ENCODE measurements around the gene LAMTOR2.

LAMTOR2 gene

DNA sequence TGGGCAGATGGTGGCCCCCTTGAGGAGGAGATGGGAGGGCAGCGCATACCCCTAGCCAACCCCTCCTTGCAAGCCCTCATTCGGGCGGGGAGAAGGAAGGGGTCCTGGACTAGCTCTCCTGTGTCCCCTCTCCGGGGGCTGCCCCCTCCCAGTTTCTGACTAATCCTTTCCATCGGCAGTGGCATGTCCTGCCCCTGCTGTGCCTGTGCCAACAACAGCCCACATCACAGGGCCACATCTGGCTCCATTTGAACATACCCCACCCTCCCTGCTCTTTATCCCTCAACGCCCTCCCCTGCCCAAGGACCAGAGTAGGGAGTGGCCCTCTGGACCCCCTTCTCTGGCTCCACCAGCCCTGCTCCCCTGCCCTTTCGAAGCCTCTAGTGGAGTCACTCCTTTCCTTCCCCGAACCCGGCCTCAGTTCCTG, 49.0 kb downstream of the LAMTOR2 start:
- TF ChIP-seq, protein P1, sequence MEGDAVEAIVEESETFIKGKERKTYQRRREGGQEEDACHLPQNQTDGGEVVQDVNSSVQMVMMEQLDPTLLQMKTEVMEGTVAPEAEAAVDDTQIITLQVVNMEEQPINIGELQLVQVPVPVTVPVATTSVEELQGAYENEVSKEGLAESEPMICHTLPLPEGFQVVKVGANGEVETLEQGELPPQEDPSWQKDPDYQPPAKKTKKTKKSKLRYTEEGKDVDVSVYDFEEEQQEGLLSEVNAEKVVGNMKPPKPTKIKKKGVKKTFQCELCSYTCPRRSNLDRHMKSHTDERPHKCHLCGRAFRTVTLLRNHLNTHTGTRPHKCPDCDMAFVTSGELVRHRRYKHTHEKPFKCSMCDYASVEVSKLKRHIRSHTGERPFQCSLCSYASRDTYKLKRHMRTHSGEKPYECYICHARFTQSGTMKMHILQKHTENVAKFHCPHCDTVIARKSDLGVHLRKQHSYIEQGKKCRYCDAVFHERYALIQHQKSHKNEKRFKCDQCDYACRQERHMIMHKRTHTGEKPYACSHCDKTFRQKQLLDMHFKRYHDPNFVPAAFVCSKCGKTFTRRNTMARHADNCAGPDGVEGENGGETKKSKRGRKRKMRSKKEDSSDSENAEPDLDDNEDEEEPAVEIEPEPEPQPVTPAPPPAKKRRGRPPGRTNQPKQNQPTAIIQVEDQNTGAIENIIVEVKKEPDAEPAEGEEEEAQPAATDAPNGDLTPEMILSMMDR (IDR thresholded peaks at IDR 0.05; ENCODE audit: poor library complexity, severe bottlenecking), result no peak
- H3K4me1 ChIP-seq (ENCODE audit: insufficient read depth, poor library complexity, severe bottlenecking), result peaks cover 45% of the 10 kb centered on the region
- H3K27ac ChIP-seq (ENCODE audit: poor library complexity, severe bottlenecking), result peak overlapping the region; percentile 80
- H3K4me3 ChIP-seq (ENCODE audit: severe bottlenecking), result no peak overlapping the region
- H3K36me3 ChIP-seq (ENCODE audit: low read depth), result no peaks in the 10 kb centered on the region
- H3K27me3 ChIP-seq (ENCODE audit: insufficient read depth, poor library complexity, severe bottlenecking), result no peaks in the 10 kb centered on the region
- H3K9me3 ChIP-seq (ENCODE audit: severe bottlenecking), result no peaks in the 10 kb centered on the region
- ATAC-seq (ENCODE audit: low read depth) (0 out of 3 replicates have a peak, but pooled peaks have one; percentile 6), DNase-seq (ENCODE audit: low spot score) (no peak)

DNA sequence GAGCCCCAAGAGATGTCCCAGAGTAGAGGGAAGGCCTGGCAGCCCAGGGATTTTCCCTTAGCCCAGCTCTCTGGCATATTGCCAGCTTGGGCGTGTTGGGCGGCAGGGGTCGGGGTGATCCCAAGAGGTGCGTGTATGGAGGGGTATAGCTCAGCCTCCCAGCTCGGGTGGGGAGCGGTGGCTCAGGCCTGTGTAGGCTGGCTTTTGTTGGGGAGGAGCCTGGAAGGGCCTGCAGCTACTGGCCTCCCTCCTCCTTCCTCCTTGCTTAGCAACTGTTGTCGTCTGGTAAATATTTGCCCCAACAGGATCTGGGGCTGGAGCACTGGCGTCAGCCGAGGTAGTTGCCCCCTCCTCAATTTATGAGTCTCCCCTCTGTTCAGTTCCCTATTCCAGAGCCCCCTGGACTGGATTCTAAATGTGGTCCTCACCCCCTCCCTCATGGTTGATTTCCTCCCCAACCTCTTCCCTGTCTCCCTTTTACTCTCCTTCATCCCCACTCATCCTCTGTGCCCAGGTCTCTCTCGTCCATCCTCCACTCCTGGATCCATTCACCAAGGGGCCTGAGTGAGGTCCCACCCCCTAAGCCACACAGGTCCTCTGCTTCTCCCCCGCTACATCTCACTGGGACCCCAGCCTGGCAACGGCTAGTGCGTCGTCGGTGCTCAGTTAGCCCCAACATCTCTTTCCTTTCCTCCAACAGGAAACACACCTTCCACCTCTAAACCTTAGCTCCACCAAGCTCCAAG, 49.7 kb downstream of the LAMTOR2 start:
- Histone ChIP-seq H3K27me3 (ENCODE audit: insufficient read depth, poor library complexity, severe bottlenecking) (no peaks in the 10 kb centered on the region), H3K4me1 (ENCODE audit: insufficient read depth, poor library complexity, severe bottlenecking) (peaks cover 45% of the 10 kb centered on the region), H3K4me3 (ENCODE audit: severe bottlenecking) (no peak overlapping the region), H3K9me3 (ENCODE audit: severe bottlenecking) (no peaks in the 10 kb centered on the region), H3K27ac (ENCODE audit: poor library complexity, severe bottlenecking) (peak overlapping the region; percentile 80), H3K36me3 (ENCODE audit: low read depth) (no peaks in the 10 kb centered on the region)
- ATAC-seq (ENCODE audit: low read depth) (peak; percentile 86), DNase-seq (ENCODE audit: low spot score) (peak; percentile 93)
- TF ChIP-seq, protein P1 (IDR thresholded peaks at IDR 0.05; ENCODE audit: poor library complexity, severe bottlenecking), result no peak

DNA sequence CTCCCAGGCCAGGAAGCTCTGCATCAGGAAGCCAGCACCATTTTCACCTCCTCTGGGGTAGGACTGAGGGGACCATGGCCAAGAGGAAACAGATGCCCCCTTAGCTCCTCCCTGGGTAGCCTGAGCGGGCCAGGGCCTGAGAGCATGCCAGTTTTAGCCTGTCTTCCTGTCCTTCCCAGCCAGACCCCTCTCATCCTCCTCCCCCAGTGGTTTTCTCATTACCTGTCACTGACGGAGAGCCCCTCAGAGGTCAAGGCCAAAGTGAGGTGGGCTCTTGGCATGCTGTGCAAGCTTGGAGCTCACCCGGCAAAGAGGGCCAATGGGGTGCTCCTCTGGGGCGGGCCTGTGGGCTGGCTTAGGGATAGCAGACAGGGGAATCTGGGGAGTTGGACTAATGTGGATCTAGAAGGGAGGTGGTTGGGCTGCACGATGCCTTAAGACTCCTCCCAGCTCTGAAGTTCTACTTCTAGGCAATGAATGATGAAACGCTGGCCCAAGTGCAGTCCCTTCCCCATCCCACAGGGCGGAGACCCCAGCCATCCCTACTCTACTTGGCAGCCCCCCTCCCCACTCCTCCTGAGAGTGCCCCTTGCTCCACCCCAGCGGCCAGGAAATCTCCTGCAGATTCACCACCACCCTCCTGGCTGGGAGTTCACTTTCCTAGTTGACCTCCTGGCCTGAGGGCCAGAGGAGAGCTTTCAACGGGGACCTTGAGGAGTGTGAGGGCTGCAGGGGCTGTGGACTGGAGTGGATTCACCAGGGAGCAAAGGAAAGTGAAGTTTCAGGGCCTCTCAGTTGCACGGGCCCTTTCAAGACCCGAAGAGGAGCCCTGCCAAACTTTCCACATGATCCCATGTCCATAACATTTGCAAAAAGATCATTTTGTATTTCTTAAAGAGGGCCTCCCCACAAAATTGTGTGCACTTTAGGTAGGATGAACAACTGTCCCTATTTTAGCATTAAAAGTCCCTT, 50.6 kb downstream of the LAMTOR2 start:
- TF ChIP-seq, protein P1 (IDR thresholded peaks at IDR 0.05; ENCODE audit: poor library complexity, severe bottlenecking), result no peak
- H3K4me1 ChIP-seq (ENCODE audit: insufficient read depth, poor library complexity, severe bottlenecking), result peaks cover 42% of the 10 kb centered on the region
- DNase-seq (ENCODE audit: low spot score) (no peak), ATAC-seq (ENCODE audit: low read depth) (no peak)
- H3K4me3 ChIP-seq (ENCODE audit: severe bottlenecking), result no peak overlapping the region
- H3K9me3 ChIP-seq (ENCODE audit: severe bottlenecking), result no peaks in the 10 kb centered on the region
- peak overlapping the region; percentile 80 for H3K27ac ChIP-seq (ENCODE audit: poor library complexity, severe bottlenecking)
- no peaks in the 10 kb centered on the region for H3K36me3 ChIP-seq (ENCODE audit: low read depth)
- H3K27me3 ChIP-seq (ENCODE audit: insufficient read depth, poor library complexity, severe bottlenecking), result no peaks in the 10 kb centered on the region

DNA sequence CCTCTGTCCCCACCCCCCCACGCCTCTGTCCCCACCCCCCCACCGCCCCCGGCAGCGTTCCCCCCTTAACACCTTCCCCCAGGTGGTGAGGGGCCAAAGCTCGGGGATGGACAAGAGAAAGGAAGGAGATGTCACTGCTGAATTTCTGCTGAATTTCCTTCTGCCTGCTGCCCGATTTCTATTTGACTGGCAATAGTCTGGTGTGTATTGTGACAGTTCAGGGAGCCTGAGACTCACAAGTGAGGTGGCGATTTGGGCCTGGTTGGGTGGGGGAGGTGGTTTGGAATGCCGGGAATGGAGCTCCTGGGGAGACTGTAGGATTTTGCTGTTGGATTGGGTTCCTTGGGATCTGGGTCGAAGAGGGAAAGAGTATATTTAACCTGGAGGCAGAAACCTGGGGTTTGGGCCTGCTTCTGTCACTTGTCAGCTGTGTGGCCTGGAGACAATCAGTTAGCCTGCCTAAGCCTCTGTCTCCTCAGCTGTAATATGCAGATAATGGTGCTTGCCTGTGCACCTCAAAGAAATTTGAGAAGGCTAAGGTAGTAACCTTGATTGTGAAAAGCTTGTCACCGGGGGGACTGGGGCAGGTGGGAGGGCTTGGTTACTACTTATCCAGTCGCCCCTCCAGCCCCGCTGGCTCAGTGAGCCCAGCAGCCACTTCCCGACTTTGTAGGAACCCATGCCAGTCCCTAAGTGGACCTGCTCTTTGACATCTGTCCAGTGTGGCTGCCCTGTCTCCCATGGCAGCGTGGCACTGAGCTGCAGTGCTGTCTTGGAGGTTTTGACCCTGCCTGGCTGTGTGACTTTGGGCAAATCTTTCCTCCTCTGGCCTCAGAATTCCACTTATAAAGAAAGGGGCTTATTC, 52.3 kb downstream of the LAMTOR2 start:
- no peak for ATAC-seq (ENCODE audit: low read depth)
- TF ChIP-seq, protein P1 (IDR thresholded peaks at IDR 0.05; ENCODE audit: poor library complexity, severe bottlenecking), result no peak
- peaks cover 34% of the 10 kb centered on the region for H3K4me1 ChIP-seq (ENCODE audit: insufficient read depth, poor library complexity, severe bottlenecking)
- no peak overlapping the region for H3K4me3 ChIP-seq (ENCODE audit: severe bottlenecking)
- H3K27ac ChIP-seq (ENCODE audit: poor library complexity, severe bottlenecking), result peak overlapping the region; percentile 80
- no peaks in the 10 kb centered on the region for H3K27me3 ChIP-seq (ENCODE audit: insufficient read depth, poor library complexity, severe bottlenecking)
- H3K9me3 ChIP-seq (ENCODE audit: severe bottlenecking), result no peaks in the 10 kb centered on the region
- DNase-seq (ENCODE audit: low spot score), result no peak
- no peaks in the 10 kb centered on the region for H3K36me3 ChIP-seq (ENCODE audit: low read depth)

All from RWPE2 (cell line).